Keratinocyte (primary cell): Measurements from ENCODE around the gene SYT1.

Experiments
- CTCF ChIP-seq, 3 experiments: IDR thresholded peaks in 1 of 3; conservative IDR thresholded peaks in 1 of 3; optimal IDR thresholded peaks in 1 of 3; 2 replicates in 2 of 3; 3 replicates in 1 of 3; pipeline versions ENCODE3 to v1.5.1; 2011; ENCODE audit warnings: low read length in 3 of 3, mild to moderate bottlenecking in 3 of 3, moderate library complexity in 2 of 3, control low read depth in 1 of 3, inconsistent platforms in 1 of 3; ENCODE audit not compliant: insufficient read depth in 2 of 3; ENCODE audit errors: extremely low read depth in 1 of 3
- EZH2 ChIP-seq: IDR thresholded peaks from one replicate; pipeline ENCODE4 v1.6.1; 2012; ENCODE audit warnings: inconsistent platforms, mild to moderate bottlenecking, low read length, moderate library complexity

- TF ChIP-seq CTCF (optimal IDR thresholded peaks at IDR 0.05 in 1 of 3, IDR thresholded peaks at IDR 0.05 in 1 of 3, conservative IDR thresholded peaks at IDR 0.05 in 1 of 3; ENCODE audit: extremely low read depth in 1 of 3, insufficient read depth in 2 of 3, low read length in 3 of 3) (no peak), EZH2 (no peak)
These were observed 101.5 kb downstream of the SYT1 start for GRCh38 chr12:78966062-78966461.
